Activated CD4-positive, alpha-beta T cell treated with anti-CD3 and anti-CD28 coated beads, Interleukin-2, amount 50 U/mL, for 16 hours (primary cell): ENCODE results near the gene SERPINE3.

Experiments used
- DNase-seq: peaks from one replicate; pipeline ENCODE4 v3.0.0-alpha.2; 2020

SERPINE3 gene

DNA sequence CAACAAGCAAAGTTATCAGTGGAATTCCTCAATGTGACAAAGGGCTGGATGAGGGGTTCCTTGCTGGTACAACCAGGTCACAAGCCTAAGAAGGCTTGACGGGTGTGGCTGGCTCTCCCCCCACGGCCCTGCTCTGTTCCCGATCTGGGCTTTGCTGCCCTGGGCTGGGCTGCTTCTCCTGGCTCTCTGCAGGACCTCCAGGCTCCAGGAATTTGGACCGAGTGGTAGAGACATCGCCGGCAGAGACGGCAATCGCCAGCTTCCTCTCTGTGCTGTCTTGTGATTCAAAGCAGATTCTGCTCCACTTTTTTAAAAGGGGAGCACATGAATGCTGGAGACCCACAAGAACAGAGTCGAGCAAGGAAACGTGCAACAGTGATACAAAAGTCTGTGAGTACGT, at the start of gene SERPINE3:
Gene SERPINE3, plus strand, starts transcription at position 338 of the 400 bp plus-strand sequence. CDS start 1,401 bp downstream, outside the sequence.
- DNase-seq = no peak

DNA sequence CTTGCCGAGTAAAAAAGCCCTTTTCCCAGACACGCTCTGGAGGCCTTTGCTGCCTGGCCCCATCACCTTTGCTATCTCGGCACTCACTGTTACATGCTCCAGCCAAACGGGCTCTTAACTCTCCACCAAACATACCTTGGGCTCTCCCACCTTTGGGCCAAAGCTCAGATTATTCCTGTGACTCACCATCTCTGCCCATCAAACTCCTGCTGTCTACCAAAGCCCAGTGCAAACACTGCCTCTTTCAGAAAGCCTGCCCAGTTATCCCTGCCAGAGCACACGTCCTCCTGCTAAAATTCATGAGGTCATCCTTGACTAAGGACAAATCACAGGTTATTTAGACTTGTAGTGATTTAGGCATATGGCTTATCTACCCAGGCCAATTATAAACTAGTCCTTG, 48.1 kb upstream of the SERPINE3 start:
- DNase-seq = no peak

GRCh38 chr13:51292000-51292565, 47.4 kb upstream of the SERPINE3 start:
- no peak for DNase-seq

- DNase-seq = no peak
These were observed 41.9 kb upstream of the SERPINE3 start for GRCh38 chr13:51297556-51297955.

- DNase-seq = no peak
These were observed 40.7 kb upstream of the SERPINE3 start for GRCh38 chr13:51298812-51299211.

GRCh38 chr13:51303063-51303552, 36.4 kb upstream of the SERPINE3 start:
- no peak for DNase-seq

GRCh38 chr13:51303882-51304281, 35.6 kb upstream of the SERPINE3 start:
- DNase-seq = no peak

DNA sequence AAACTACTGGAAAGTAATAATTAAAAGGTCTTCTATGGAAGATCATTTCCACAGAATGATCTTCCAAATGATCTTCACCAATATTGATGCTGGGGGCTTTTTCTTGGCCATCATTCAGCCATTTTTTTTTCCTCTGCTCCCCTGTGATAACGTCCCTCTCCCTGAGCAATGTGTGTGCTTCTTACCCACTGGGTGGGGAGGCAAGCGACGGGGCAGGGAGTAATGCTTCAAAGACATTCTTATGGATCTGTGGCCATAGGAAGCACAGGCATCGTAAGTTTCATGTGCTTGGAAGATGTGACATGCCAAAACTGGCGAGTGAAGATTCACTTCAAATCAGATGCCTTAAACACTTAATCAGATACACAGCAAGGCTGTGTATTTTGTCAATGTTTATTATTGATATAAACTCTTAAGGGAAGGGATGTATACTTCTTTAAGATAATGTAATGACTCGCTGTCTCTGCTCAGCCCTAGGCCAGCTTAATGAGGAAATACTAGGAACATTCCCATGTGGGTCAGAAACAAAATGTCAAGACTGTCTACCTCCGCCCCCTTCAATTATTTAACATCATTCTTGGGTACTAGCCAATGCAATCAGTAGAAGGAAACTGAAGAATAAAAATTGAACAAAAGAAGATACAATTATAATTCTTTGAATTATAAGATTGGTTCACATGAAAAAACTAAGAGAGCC, 34.1 kb upstream of the SERPINE3 start:
- no peak for DNase-seq

DNA sequence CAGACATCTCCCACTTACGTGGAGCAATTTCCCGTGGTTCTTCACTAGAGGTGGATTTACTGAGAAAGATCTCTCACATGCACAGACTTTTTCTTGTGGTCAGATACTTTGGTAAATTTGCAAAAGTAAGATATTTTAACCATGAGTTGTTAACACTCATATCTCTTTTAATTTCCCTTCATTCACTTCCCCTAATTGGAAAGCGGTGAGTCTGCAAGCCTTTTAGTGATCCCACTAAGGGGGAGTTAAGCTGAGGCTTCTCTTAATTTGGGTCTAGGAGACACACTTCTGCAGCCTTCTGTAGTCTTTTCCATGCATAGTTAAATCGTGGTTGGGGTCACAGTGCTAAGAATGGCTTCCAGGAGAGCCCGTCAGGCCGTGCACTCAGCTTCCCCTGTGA, 30.7 kb upstream of the SERPINE3 start:
- DNase-seq = no peak

GRCh38 chr13:51311231-51311630, 28.3 kb upstream of the SERPINE3 start:
- DNase-seq = no peak

GRCh38 chr13:51311957-51312520, 27.5 kb upstream of the SERPINE3 start:
- no peak for DNase-seq

GRCh38 chr13:51313619-51314018, 25.9 kb upstream of the SERPINE3 start:
- DNase-seq = no peak

GRCh38 chr13:51317262-51317661, 22.2 kb upstream of the SERPINE3 start:
- no peak for DNase-seq

- no peak for DNase-seq
These were observed 21.5 kb upstream of the SERPINE3 start for GRCh38 chr13:51318015-51318414.

DNA sequence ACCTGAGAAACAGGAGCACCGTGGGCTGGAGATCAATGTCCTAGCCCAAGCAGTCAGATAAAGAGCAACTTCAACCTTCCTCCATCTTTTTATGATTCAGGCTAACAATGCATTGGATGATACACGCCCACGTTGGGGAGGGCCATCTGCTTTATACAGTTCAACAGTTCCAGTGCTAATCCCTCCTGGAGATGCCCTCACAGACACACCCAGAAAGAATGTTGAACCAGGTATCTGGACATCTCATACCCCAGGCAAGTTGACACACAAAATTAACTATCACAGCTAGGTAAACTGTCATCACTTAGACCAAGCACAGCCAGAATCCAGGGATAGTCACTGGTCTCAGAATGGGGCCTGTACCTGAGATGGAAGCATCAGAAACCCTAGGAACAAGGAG, 20.6 kb upstream of the SERPINE3 start:
- DNase-seq = no peak

- DNase-seq = no peak
These were observed 17.7 kb upstream of the SERPINE3 start for GRCh38 chr13:51321836-51322235.

GRCh38 chr13:51322826-51323225, 16.7 kb upstream of the SERPINE3 start:
- DNase-seq = no peak

DNA sequence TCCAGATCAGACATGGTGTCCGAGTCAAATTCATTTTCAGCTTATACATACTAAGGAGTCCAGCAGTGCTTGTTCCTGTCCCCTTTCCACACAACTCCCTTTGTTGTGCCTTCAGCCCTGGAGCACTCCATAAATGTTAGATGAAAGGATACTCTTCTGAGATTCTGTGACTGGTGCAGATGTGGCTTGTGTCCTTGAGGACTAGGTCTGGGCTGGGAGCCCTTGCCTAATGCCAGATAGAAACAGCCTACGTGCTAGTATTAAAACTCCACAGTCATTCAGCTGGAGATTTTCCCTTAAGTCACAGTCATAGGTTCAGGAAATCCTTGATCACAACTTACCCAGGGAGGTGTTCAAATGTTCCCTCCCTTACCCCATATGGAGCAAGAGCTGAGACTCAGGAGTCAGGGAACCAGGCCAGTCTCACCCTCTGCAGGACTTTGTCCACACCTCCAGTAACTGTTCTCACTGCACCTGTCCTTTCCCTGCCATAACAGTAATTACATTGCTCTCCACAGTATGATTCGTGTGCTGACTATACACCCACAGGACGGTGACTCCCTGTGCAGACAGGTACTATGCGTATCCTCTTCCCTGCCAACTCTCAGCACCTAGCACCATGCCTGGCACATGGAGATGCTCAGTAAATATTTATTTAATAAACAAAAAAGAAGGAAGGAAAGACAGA, 15.5 kb upstream of the SERPINE3 start:
- no peak for DNase-seq

- no peak for DNase-seq
These were observed 14.6 kb upstream of the SERPINE3 start for GRCh38 chr13:51324714-51325420.

DNA sequence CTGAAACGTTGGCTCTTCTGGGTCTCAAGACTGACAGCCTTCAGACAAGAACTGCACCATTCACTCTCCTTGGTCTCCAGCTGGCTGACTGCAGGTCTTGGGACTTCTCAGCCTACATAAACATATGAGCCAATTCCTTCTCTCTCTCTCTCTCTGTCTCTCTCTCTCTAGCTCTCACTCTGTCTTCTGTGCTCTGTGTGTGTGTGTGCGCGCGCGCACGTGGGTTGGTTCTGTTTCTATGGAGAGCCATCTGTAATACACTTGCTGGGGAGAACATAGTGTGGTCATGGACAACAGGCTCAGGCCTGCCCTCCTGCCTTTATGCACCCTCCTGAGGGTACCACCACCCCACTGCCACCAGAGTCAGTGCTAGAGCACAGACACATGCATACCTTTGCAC, 13.7 kb upstream of the SERPINE3 start:
- DNase-seq = no peak

GRCh38 chr13:51326777-51327176, 12.7 kb upstream of the SERPINE3 start:
- DNase-seq = no peak

GRCh38 chr13:51327961-51328360, 11.5 kb upstream of the SERPINE3 start:
- no peak for DNase-seq

GRCh38 chr13:51328488-51328887, 11.0 kb upstream of the SERPINE3 start:
- DNase-seq = no peak
